ENCODE measurements around the gene CHN1. TPM values are rescaled to one million over a fixed set of nuclear protein-coding genes. Genes with fewer than 3 reads are reported as not detected.

CHN1 gene
- total RNA-seq, 2 experiments from 2014 or later, result 5.3 to 5.6 TPM

DNA sequence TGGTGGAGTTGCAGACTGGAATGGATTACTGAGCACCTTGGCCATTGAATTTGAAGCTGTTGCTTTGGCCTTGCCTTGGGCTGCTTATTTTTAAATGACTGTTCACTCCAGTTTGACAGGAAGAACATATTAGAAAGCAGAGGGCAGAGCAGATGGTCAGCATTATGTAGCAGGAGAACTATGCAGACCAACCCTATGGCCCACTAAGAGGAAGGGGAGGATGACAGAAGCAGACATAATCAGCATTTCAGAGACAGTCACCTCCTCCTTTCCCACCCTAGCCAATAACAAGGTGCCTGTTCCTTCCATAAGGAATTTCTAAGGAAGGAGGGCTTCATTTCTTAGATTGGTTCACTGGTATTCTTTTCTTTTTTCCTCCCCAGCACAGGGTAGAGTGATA is 243.3 kb downstream of the CHN1 start:
- no peaks in the 10 kb centered on the region for H3K36me3 ChIP-seq (ENCODE audit: insufficient read depth, low read length)
- Mint-ChIP-seq H3K9me3 (no peaks in the 10 kb centered on the region), H3K36me3 (ENCODE audit: low read depth) (no peaks in the 10 kb centered on the region), H3K27me3 (no peaks in the 10 kb centered on the region), H3K4me1 (ENCODE audit: low read depth) (peaks cover 8% of the 10 kb centered on the region), H3K4me3 (no peak overlapping the region), H3K27ac (no peak overlapping the region)
- intact Hi-C loops (cut with DNase I, micrococcal nuclease), result no loop called here
- ChIA-PET CTCF (interaction anchor here (1.1 kb wide), 1 partner anchor 13 kb away, joined by 3 read pairs; no protein-coding TSS in a partner anchor), POLR2A (no interaction called here)
- no peak overlapping the region for H3K4me3 ChIP-seq (ENCODE audit: low read length)
- no peak overlapping the region for H3K27ac ChIP-seq (ENCODE audit: low read depth in 1 of 2, low read length in 2 of 2)
- DNase-seq (no peak), ATAC-seq (ENCODE audit: poor library complexity) (no peak)
- TF ChIP-seq CTCF (IDR thresholded peaks at IDR 0.05), result no peak
- H3K27me3 ChIP-seq (ENCODE audit: control insufficient read depth in 1 of 2, insufficient read depth in 2 of 2, low read length in 2 of 2), result no peaks in the 10 kb centered on the region
- H3K9me3 ChIP-seq (ENCODE audit: control insufficient read depth in 1 of 2, insufficient read depth in 1 of 2, low read length in 2 of 2), result no peaks in the 10 kb centered on the region
- H3K4me1 ChIP-seq (ENCODE audit: insufficient read depth, low read length), result no peaks in the 10 kb centered on the region

GRCh38 chr2:174760845-174761473 is 244.2 kb downstream of the CHN1 start:
- H3K27ac Mint-ChIP-seq, result no peak overlapping the region
- intact Hi-C loops (cut with DNase I, micrococcal nuclease), result no loop called here

DNA sequence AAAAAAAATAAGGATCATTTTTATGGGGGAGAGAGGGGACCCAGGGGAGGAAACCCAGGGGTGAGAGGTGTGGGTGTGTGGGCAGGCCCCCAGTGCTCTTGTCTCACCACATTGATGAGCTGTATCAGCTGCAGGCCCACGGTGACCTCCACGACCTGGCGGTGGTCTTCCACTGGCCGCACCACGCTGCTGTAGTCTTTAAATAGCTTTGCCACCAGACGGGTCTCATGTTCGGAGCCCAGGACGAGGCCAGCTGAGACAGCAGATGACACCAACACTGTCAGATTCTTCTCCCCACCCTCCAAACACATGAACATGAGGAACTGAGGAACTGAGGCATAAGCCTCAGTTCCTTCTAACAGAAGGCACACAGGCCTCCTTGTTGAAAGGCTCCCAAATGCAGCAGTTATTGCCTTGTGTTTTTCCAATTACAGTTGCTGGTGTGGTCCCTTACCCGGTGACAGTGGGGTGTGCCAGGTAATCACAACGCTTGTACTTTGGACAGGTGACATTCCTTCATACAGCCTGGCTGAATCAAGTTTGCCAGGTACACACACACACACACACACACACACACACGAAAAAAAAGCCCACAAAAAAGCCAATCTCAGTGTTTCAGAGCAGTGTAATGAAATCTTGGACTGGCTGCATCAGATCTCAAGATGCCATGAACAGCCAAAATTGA is 245.7 kb downstream of the CHN1 start:
- no peaks in the 10 kb centered on the region for H3K36me3 Mint-ChIP-seq (ENCODE audit: low read depth)
- no peak for TF ChIP-seq CTCF (IDR thresholded peaks at IDR 0.05)
- H3K27ac ChIP-seq (ENCODE audit: low read depth in 1 of 2, low read length in 2 of 2), result no peak overlapping the region
- no peak overlapping the region for H3K4me3 ChIP-seq (ENCODE audit: low read length)
- POLR2A ChIA-PET, result no interaction called here
- ATAC-seq (ENCODE audit: poor library complexity) (no peak), DNase-seq (no peak)
- no peaks in the 10 kb centered on the region for H3K9me3 Mint-ChIP-seq
- H3K9me3 ChIP-seq (ENCODE audit: control insufficient read depth in 1 of 2, insufficient read depth in 1 of 2, low read length in 2 of 2), result no peaks in the 10 kb centered on the region
- no peak overlapping the region for H3K27ac Mint-ChIP-seq
- H3K4me1 ChIP-seq (ENCODE audit: insufficient read depth, low read length), result no peaks in the 10 kb centered on the region
- H3K4me1 Mint-ChIP-seq (ENCODE audit: low read depth), result peaks cover 8% of the 10 kb centered on the region
- no peak overlapping the region for H3K4me3 Mint-ChIP-seq
- H3K36me3 ChIP-seq (ENCODE audit: insufficient read depth, low read length), result no peaks in the 10 kb centered on the region
- CTCF ChIA-PET, result interaction anchor here (0.6 to 1.0 kb wide), 2 partner anchors 11 to 151 kb away, joined by 3 to 4 read pairs; no protein-coding TSS in a partner anchor
- H3K27me3 ChIP-seq (ENCODE audit: control insufficient read depth in 1 of 2, insufficient read depth in 2 of 2, low read length in 2 of 2), result no peaks in the 10 kb centered on the region
- H3K27me3 Mint-ChIP-seq, result no peaks in the 10 kb centered on the region
- intact Hi-C loops (cut with DNase I, micrococcal nuclease), result no loop called here

More at GRCh38 chr2:174760845-174761473, 244.2 kb downstream of the CHN1 start:
- DNase-seq (no peak), ATAC-seq (ENCODE audit: poor library complexity) (no peak)
- Histone ChIP-seq H3K27me3 (ENCODE audit: control insufficient read depth in 1 of 2, insufficient read depth in 2 of 2, low read length in 2 of 2) (no peaks in the 10 kb centered on the region), H3K4me3 (ENCODE audit: low read length) (no peak overlapping the region), H3K4me1 (ENCODE audit: insufficient read depth, low read length) (no peaks in the 10 kb centered on the region), H3K9me3 (ENCODE audit: control insufficient read depth in 1 of 2, insufficient read depth in 1 of 2, low read length in 2 of 2) (no peaks in the 10 kb centered on the region), H3K27ac (ENCODE audit: low read depth in 1 of 2, low read length in 2 of 2) (no peak overlapping the region), H3K36me3 (ENCODE audit: insufficient read depth, low read length) (no peaks in the 10 kb centered on the region)
- ChIA-PET CTCF (interaction anchor here (1.1 kb wide), 1 partner anchor 12 kb away, joined by 3 read pairs; no protein-coding TSS in a partner anchor), POLR2A (interaction anchor here (0.7 kb wide), 1 partner anchor 287 kb away, joined by 3 read pairs; no protein-coding TSS in a partner anchor)
- no peaks in the 10 kb centered on the region for H3K9me3 Mint-ChIP-seq
- H3K27me3 Mint-ChIP-seq, result no peaks in the 10 kb centered on the region
- no peak for TF ChIP-seq CTCF (IDR thresholded peaks at IDR 0.05)
- H3K4me3 Mint-ChIP-seq, result no peak overlapping the region
- H3K36me3 Mint-ChIP-seq (ENCODE audit: low read depth), result no peaks in the 10 kb centered on the region
- H3K4me1 Mint-ChIP-seq (ENCODE audit: low read depth), result peaks cover 8% of the 10 kb centered on the region

All from CD4-positive, alpha-beta T cell (primary cell).